Inflammatory macrophage (primary cell): ENCODE data around the gene LRRC4C.

Experiments
- DNase-seq, 2 donors: peaks; one replicate each; pipeline ENCODE4 v3.0.0-alpha.2; 2020 to 2022

LRRC4C gene

GRCh38 chr11:41247621-41248020, 211.8 kb downstream of the LRRC4C start:
- no peak for DNase-seq

GRCh38 chr11:41246399-41246745, 213.1 kb downstream of the LRRC4C start:
- no peak for DNase-seq

GRCh38 chr11:41245704-41246398, 213.6 kb downstream of the LRRC4C start:
- no peak for DNase-seq

- no peak for DNase-seq
These were observed 214.3 kb downstream of the LRRC4C start for GRCh38 chr11:41245184-41245583.

- DNase-seq: no peak
These were observed 222.1 kb downstream of the LRRC4C start for GRCh38 chr11:41237382-41237781.

- DNase-seq: no peak
These were observed 223.8 kb downstream of the LRRC4C start for GRCh38 chr11:41235668-41236067.

GRCh38 chr11:41225856-41226633, 233.4 kb downstream of the LRRC4C start:
- no peak for DNase-seq

- no peak for DNase-seq
These were observed 237.2 kb downstream of the LRRC4C start for GRCh38 chr11:41222236-41222635.

- no peak for DNase-seq
These were observed 253.1 kb downstream of the LRRC4C start for GRCh38 chr11:41206388-41206787.

GRCh38 chr11:41201156-41201555, 258.3 kb downstream of the LRRC4C start:
- DNase-seq: no peak

- DNase-seq: no peak
These were observed 268.9 kb downstream of the LRRC4C start for GRCh38 chr11:41190437-41191082.

- no peak for DNase-seq
These were observed 269.6 kb downstream of the LRRC4C start for GRCh38 chr11:41189701-41190436.

- no peak for DNase-seq
These were observed 281.7 kb downstream of the LRRC4C start for GRCh38 chr11:41177791-41178190.

- DNase-seq: no peak
These were observed 284.0 kb downstream of the LRRC4C start for GRCh38 chr11:41175304-41175972.

GRCh38 chr11:41146326-41146725, 313.1 kb downstream of the LRRC4C start:
- no peak for DNase-seq

GRCh38 chr11:41145420-41145819, 314.0 kb downstream of the LRRC4C start:
- no peak for DNase-seq

- DNase-seq: no peak
These were observed 324.5 kb downstream of the LRRC4C start for GRCh38 chr11:41134971-41135370.

GRCh38 chr11:41133023-41133422, 326.4 kb downstream of the LRRC4C start:
- DNase-seq: no peak

GRCh38 chr11:41121600-41121999, 337.9 kb downstream of the LRRC4C start:
- no peak for DNase-seq

- no peak for DNase-seq
These were observed 340.0 kb downstream of the LRRC4C start for GRCh38 chr11:41119484-41119883.

- DNase-seq: no peak
These were observed 340.9 kb downstream of the LRRC4C start for GRCh38 chr11:41118521-41118920.

GRCh38 chr11:41116970-41117369, 342.5 kb downstream of the LRRC4C start:
- no peak for DNase-seq

GRCh38 chr11:41115066-41115465, 344.4 kb downstream of the LRRC4C start:
- no peak for DNase-seq
